Subcutaneous abdominal adipose tissue (tissue), 5 donors: ENCODE measurements around the gene RAD51D.
"Not testable (repeated sequence)": the region's sequence is repeated elsewhere in the genome, so short reads cannot be mapped to it uniquely, and the experiment has no call there.

ENCODE experiments used
- H3K27ac ChIP-seq: one replicate; pipeline ENCODE4 v1.7.0; 2013; ENCODE audit warnings: low read depth, mild to moderate bottlenecking, inconsistent platforms, low read length, moderate library complexity
- H3K27me3 ChIP-seq, 5 donors: one replicate each; pipeline ENCODE4 v1.7.0; 2013; ENCODE audit warnings: low read length in 5 of 5, inconsistent platforms in 1 of 5; ENCODE audit not compliant: control insufficient read depth in 5 of 5, insufficient read depth in 4 of 5
- H3K36me3 ChIP-seq, 5 donors: one replicate each; pipeline ENCODE4 v1.7.0; 2013; ENCODE audit warnings: low read length in 5 of 5; ENCODE audit not compliant: control insufficient read depth in 5 of 5, insufficient read depth in 5 of 5
- H3K4me1 ChIP-seq, 5 donors: one replicate each; pipeline ENCODE4 v1.7.0; 2013; ENCODE audit warnings: low read length in 5 of 5, mild to moderate bottlenecking in 3 of 5, moderate library complexity in 1 of 5; ENCODE audit not compliant: control insufficient read depth in 5 of 5, insufficient read depth in 5 of 5
- H3K4me3 ChIP-seq, 5 donors: one replicate each; pipeline ENCODE4 v1.7.0; 2013; ENCODE audit warnings: low read length in 5 of 5, low read depth in 1 of 5
- H3K9ac ChIP-seq, 5 donors: one replicate each; pipeline ENCODE4 v1.7.0; 2013; ENCODE audit warnings: low read length in 5 of 5, mild to moderate bottlenecking in 4 of 5, moderate library complexity in 3 of 5
- H3K9me3 ChIP-seq, 5 donors: one replicate each; pipeline ENCODE4 v1.7.0; 2013; ENCODE audit warnings: low read length in 5 of 5; ENCODE audit not compliant: control insufficient read depth in 5 of 5
- donor health status: healthy.
- donor health status: healthy.
- donor health status: healthy.
- donor health status: healthy.
- donor health status: healthy.

The RAD51D gene

DNA sequence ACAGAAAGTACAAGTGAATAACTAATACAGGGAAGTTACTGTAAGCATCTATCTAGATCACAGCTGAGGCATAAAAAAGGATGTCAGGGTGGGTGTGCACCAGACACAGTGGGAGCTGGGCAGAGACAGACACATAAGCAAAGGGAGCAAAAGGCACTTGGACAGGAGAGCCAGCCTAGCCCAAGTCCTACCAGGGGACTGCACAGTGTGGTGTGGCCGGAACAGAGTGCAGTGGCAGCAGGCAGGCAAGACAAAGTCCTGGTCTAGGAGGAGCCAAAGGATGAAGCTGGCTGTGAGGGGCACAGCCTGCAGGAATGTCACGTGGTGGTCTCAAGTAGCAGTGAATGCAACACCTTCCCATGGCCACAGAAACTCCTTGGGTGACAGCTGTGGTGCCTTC, 21.9 kb downstream of the RAD51D start:
- H3K9me3 ChIP-seq: no peaks in the 10 kb centered on the region
- H3K4me3 ChIP-seq: no peak overlapping the region
- H3K9ac ChIP-seq: no peak overlapping the region
- H3K27me3 ChIP-seq: no peaks in the 10 kb centered on the region
- H3K27ac ChIP-seq: no peak overlapping the region
- H3K36me3 ChIP-seq: peaks cover 4 to 42% (median 36%) of the 10 kb centered on the region in 5 donors
- peaks cover 0 to 6% (median 0%) of the 10 kb centered on the region in 5 donors for H3K4me1 ChIP-seq

DNA sequence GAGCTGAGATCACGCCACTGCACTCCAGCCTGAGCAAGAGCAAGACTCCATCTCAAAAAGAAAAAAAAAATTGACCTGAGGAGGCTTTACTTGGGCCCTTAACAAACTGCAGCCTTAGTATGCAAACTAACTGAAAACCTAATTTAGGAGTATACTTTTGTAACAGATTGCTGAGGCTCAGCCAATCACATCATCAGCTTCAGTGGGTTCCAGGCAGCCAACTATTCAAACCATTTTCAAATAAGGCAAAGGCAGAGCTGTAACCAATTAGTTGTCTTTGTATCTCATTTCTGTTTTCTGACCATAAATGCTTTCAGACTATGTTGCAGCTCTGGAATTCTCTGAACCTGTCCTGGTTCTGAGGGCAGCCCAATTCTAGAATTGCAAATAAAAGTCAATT, 23.9 kb downstream of the RAD51D start:
- H3K4me1 ChIP-seq: peaks cover 0 to 6% (median 0%) of the 10 kb centered on the region in 5 donors
- H3K27ac ChIP-seq: no peak overlapping the region
- H3K9me3 ChIP-seq: no peaks in the 10 kb centered on the region
- no peak overlapping the region for H3K4me3 ChIP-seq
- no peaks in the 10 kb centered on the region for H3K27me3 ChIP-seq
- no peak overlapping the region for H3K9ac ChIP-seq
- peaks cover 0 to 27% (median 25%) of the 10 kb centered on the region in 5 donors for H3K36me3 ChIP-seq

DNA sequence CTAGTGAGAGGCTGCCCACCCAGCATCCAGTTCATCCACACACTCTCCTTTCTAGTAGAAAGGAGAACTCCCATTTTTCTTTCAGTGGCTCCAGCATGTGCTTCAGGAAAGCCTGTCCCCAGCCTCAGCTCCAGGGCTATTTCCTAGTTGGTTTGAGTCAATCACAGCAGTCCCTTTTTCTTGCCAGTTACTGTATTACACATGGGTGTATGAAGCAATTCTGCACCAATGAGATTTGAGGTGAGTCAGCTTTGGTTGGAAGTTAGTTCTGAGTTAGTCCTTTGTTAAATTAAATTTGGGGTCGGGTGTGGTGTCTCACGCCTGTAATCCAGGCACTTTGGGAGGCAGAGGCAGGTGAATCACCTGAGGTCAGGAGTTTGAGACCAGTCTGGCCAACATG, 24.8 kb downstream of the RAD51D start:
- H3K27ac ChIP-seq: no peak overlapping the region
- no peak overlapping the region for H3K4me3 ChIP-seq
- H3K36me3 ChIP-seq: peaks cover 0 to 19% (median 17%) of the 10 kb centered on the region in 5 donors
- no peaks in the 10 kb centered on the region for H3K9me3 ChIP-seq
- H3K4me1 ChIP-seq: peaks cover under 1 to 8% (median 2%) of the 10 kb centered on the region in 5 donors
- peak overlapping the region in 1 of 5 donors; percentile 9 for H3K9ac ChIP-seq
- H3K27me3 ChIP-seq: no peaks in the 10 kb centered on the region

DNA sequence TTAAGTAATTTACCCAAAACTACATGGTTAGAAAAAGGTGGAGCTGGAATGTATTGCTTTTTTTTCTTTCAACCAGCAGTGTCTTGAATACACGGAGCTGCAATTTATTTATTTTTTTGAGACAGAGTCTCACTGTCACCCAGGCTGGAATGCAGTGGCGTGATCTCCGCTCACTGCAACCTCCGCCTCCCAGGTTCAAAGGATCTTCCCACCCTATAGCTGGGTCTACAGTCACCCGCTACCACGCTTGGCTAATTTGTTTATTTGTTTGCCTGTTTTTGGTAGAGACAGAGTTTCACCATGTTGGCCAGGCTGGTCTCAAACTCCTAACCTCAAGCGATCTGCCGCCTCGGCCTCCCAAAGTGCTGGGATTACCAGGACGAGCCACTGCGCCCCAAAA, 29.0 kb downstream of the RAD51D start:
- H3K27ac ChIP-seq, H3K4me3 ChIP-seq, H3K36me3 ChIP-seq, H3K9ac ChIP-seq, H3K9me3 ChIP-seq, H3K27me3 ChIP-seq: not testable (repeated sequence)
- H3K4me1 ChIP-seq: peaks cover 5 to 26% (median 18%) of the 10 kb centered on the region in 5 donors

DNA sequence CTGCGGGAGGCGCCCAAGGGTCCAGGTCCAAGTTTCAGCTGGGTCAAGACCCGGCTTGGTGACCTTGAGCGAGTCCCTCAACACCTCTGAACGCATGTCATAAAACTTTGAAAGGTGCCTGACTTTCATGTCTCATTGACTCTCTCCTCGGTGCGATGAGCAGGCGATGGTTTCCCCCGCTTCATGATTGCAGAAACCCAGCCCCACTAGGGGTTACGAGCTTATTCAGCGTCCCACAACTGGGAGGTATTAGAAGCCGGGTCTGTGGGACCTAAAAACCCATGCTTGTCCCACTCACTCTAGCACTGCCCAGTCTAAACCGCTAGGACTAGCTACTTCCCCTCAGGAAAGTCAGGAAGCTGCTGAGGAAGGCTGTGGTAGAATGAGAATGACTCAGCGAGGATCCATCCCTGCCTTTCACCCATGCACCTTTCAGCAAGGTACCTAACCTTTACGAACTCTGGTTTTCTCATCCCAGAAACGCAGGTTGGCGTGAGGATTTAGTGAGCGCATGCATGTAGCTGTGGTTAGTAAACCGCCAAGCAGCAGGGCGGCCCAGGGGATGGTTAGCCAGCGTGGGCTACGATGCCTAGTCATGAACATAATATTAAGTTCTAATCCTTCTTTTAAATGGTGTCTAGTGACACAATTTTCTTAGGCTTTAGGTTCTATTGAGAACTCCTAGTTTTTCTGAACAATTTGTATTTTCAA, 29.9 kb downstream of the RAD51D start:
- Histone ChIP-seq H3K36me3 (no peaks in the 10 kb centered on the region), H3K4me1 (peaks cover 5 to 24% (median 18%) of the 10 kb centered on the region in 5 donors), H3K9ac (peak overlapping the region in 4 of 5 donors; percentile 44 to 86 (median 78)), H3K27ac (peak overlapping the region; percentile 50), H3K27me3 (no peaks in the 10 kb centered on the region), H3K4me3 (peak overlapping the region; percentile 51 to 72 (median 63)), H3K9me3 (no peaks in the 10 kb centered on the region)

DNA sequence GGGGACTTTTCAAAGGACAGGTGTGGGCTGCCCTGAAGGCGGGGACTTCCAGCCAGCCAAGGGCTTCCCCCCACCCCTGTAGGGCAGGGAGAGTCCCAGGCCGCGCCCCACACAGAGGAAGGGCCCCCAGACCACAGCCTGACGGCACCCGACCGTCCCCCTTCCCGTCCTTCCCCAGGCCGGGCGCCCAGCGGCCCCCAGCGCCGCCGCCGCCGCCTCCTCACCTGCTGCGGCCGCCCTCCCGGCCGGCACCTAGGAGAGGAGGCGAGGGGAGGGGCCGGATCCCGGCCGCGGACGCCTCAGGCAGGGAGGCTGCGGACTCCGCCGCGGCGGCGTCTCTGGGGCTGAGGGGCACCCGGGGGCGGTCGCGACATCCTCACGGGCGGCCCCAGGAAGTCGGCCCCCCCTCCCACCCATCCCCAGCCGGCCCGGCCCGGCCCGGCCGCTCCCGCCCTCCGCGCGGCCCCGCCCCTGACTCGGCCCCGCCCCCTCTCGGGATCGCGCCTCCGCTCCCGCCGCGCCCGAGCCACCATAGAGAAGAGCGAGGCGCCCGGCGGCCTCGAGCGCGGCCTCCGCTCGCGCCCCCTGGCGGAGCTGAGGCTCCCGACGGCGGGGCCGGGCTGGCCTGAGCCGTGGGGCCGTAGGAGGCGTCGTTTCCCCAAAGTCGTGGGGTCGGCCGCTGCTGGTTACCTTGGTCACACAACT, 30.6 kb downstream of the RAD51D start:
- peak overlapping the region; percentile 81 to 95 (median 86) for H3K9ac ChIP-seq
- H3K4me1 ChIP-seq: peaks cover 5 to 21% (median 18%) of the 10 kb centered on the region in 5 donors
- no peaks in the 10 kb centered on the region for H3K36me3 ChIP-seq
- H3K9me3 ChIP-seq: no peaks in the 10 kb centered on the region
- H3K27me3 ChIP-seq: no peaks in the 10 kb centered on the region
- peak overlapping the region; percentile 81 to 96 (median 89) for H3K4me3 ChIP-seq
- peak overlapping the region; percentile 88 for H3K27ac ChIP-seq

DNA sequence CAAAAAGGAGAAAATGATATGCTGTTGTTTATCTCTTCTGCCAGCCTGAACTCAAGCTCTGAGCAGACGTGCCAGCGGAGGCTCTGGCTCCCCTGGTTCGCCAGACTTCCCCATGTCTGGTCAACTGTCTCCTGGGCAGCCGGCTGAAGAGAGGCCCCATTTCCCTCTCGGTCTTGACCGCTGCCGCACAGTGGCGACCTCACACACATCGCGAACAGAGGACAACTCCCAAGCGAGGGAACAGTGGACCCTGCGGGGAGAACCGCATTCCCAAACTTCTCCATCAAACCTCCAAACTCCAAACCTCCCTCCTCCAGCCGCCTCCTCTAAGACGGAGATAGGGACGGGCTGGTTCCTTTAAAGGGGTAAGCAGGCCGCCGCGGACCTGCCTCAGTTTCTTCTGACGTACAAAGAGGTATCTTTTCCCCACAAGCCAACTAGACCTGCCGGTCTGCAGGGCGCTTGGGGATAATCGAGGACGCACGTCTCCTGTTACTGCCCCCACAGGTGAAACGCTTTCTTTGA, 31.2 kb downstream of the RAD51D start:
- peak overlapping the region; percentile 81 to 96 (median 89) for H3K4me3 ChIP-seq
- no peaks in the 10 kb centered on the region for H3K36me3 ChIP-seq
- no peaks in the 10 kb centered on the region for H3K27me3 ChIP-seq
- H3K9ac ChIP-seq: peak overlapping the region; percentile 77 to 95 (median 86)
- H3K4me1 ChIP-seq: peaks cover 5 to 21% (median 18%) of the 10 kb centered on the region in 5 donors
- H3K9me3 ChIP-seq: no peaks in the 10 kb centered on the region
- peak overlapping the region; percentile 88 for H3K27ac ChIP-seq

DNA sequence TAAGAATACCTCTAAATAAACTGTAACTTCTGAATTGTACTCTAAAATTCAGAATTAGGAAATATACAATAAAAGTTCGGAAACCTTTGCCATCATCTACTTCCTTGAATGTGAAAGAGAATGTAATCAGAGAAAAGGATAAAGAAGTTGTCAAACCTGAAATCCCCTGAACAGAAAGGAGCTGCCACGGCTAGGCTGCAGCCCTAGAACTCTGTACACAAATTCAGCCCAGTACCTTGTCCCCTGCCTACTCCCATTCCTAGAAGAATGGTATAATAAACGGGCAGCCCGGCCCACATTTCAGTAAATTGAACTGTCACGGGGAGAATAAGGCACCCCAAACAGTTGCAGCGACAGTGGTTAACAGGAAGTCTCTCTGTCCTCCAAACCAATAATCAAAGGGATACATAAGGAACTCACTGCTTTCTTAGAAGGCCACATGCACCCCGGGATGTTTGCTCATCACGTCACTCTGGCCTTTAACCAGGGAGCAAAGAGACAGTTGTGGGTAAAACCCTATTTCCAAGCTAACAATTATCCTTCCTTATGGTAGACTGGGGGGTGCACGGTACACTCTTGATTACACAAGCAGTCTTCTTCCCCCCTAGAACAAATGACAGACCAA, 31.8 kb downstream of the RAD51D start:
- Histone ChIP-seq H3K36me3 (no peaks in the 10 kb centered on the region), H3K4me1 (peaks cover 5 to 21% (median 18%) of the 10 kb centered on the region in 5 donors)

DNA sequence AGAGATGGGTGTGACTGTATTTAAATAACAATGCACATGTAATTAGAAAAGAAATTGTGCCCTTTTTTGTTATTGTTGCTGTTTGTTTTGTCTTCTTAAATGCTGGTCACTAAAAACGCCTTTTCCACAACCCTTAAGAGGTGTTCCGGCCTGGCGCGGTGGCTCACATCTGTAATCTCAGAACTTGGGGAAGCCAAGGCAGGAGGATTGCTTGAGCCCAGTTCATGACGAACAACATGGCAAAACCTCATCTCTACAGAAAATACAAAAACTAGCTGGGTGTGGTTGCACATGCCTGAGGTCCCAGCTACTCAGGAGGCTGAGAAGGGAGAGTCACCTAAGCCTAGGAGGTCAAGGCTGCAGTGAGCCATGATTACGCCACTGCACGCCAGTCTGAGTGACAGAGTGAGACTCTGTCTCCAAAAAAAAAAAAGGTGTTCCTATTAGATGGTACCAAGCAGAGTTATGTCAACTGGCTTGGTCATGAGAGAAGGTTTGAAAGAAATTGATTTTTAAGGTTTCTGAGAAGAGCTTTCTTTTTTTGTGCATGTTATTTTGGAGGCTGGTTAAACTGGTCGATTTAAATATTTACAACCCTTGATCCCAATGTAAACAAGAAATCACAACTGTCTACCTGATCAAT, 32.6 kb downstream of the RAD51D start:
- Histone ChIP-seq H3K27me3 (no peaks in the 10 kb centered on the region), H3K4me1 (peaks cover 5 to 25% (median 20%) of the 10 kb centered on the region in 5 donors), H3K36me3 (no peaks in the 10 kb centered on the region), H3K9ac (no peak overlapping the region), H3K9me3 (no peaks in the 10 kb centered on the region), H3K27ac (no peak overlapping the region), H3K4me3 (no peak overlapping the region)

More for the DNA sequence above, 31.8 kb downstream of the RAD51D start:
- Histone ChIP-seq H3K27ac (peak overlapping the region; percentile 88), H3K9ac (peak overlapping the region; percentile 77 to 95 (median 86)), H3K9me3 (no peaks in the 10 kb centered on the region), H3K4me3 (peak overlapping the region; percentile 81 to 96 (median 89)), H3K27me3 (no peaks in the 10 kb centered on the region)
